Jurkat, Clone E6-1 (cell line): Measurements from ENCODE around the gene CD53. TPM values are rescaled to one million over a fixed set of nuclear protein-coding genes. Genes with fewer than 3 reads are reported as not detected.
"Not testable (repeated sequence)": the region's sequence is repeated elsewhere in the genome, so short reads cannot be mapped to it uniquely, and the experiment has no call there.

ENCODE experiments used
- DNase-seq: peaks from one replicate; pipeline ENCODE4 v3.0.0-alpha.2; 2011; ENCODE audit warnings: low read depth, low spot score
- H3K4me3 ChIP-seq: 2 replicates; pipeline ENCODE4 v1.5.1; 2011; ENCODE audit warnings: mild to moderate bottlenecking, low read length, control low read depth, moderate library complexity
- polyA plus RNA-seq: library from polyadenylated mRNA; unstranded; fragments of >200 nt; gene quantifications from one replicate; pipeline ENCODE4 v1.2.1, GENCODE V29; 2012; ENCODE audit warnings: missing spikeins; ENCODE audit not compliant: insufficient read length, insufficient read depth

The CD53 gene, protein sequence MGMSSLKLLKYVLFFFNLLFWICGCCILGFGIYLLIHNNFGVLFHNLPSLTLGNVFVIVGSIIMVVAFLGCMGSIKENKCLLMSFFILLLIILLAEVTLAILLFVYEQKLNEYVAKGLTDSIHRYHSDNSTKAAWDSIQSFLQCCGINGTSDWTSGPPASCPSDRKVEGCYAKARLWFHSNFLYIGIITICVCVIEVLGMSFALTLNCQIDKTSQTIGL
- 137 TPM for polyA plus RNA-seq

DNA sequence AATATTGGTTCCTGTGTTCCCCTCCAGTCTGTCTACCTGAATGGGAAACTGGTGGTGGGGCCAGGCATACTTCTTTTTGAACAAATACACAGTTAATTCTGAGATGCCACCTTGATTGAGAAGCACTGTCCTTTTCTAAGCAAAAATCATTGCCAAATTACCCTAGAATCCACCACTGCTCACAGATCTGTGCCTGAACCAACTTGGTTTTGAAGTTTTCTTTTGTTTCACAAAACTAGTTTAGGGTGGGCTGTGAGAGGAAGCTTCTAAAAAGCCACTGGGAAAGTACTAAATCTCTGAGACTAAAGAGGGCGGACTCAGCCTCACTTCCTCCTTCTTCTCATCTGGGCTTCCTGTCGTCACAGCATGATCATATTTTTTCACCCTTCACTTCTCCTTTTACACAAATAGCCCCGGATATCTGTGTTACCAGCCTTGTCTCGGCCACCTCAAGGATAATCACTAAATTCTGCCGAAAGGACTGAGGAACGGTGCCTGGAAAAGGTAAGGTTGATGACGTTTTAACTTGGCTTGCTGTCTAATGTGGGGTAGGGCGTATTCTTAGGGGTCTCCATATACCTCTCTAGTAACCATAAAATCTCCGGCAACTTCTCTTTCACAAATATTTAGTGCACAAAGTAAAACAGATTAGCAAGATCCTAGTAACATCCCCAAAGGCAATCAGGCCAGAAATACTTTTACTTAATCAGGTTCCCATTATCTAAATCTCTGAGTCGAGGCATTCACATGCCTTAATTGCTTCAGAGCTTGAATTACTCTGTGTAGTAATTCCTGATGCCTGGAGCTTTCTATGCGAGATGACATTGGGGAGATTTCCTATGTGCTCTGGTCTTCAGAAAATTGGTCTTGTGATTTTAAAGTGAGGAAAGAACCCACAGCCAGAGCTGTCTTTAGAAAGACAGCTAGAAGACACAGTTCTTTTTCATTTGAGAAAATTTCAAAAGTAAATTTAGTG, at the start of gene CD53:
Gene CD53 (plus strand): TSS at position 404 of the 976 bp plus-strand sequence. CDS start 18,261 bp downstream, outside the sequence.
- peak within 1 kb of the TSS; percentile 75 for H3K4me3 ChIP-seq
- DNase-seq: peak; percentile 78

DNA sequence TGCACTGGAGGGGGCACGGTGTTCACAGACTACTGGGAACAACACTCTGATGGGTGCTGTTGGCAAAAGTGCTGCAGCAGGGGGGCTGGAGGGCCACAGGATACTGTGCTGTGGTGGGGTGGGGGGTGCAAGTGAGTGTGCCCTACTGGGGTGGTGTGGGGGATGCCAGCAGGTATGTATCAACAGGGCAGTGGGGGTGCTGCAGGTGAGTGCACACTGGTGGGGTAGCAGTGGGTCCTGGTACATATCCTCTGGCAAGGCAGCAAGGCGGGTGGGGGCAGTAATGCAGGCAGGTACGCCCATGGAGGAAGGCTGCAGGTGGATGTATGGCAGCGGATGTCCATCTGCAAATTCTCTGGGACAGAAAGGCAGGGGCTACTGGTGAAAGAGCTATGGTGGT, 48.8 kb upstream of the CD53 start:
- no peak for DNase-seq
- no peak overlapping the region for H3K4me3 ChIP-seq

DNA sequence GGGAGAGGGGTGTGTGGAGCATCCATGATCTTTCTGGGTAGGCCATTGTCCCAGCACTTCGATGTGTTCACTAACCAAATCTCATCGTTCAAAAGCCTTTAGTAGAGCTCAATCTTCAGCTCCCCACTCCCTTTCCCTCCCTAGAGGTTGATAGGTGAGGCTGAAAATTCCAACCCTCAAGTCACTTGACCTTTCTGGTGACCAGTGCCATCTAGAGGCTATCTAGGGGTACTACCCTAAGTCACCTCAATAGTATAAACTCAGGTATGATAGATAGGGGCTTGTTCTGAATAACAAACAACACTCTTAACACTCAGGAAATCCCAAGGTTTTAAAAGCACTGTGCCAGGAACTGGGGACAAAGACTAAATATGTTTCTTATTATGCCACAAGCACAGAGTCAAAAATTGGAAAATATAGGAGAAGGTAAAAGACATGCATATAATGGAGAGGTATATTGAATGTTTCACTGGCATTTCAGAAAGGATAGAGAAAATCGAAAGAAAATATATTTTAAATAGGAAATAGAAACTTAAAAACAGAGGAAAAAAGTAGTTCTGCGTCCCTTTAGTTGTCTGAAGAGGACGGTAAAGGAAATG, 42.9 kb upstream of the CD53 start:
- DNase-seq: peak; percentile 74
- no peak overlapping the region for H3K4me3 ChIP-seq

DNA sequence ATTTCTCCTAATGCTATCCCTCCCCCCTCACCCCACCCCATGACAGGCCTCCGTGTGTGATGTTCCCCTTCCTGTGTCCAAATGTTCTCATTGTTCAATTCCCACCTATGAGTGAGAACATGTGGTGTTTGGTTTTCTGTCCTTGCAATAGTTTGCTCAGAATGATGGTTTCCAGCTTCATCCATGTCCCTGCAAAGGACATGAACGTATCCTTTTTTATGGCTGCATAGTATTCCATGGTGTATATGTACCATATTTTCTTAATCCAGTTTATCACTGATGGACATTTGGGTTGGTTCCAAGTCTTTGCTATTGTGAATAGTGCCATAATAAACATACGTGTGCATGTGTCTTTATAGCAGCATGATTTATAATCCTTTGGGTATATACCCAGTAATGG, 39.2 kb upstream of the CD53 start:
- H3K4me3 ChIP-seq, DNase-seq: not testable (repeated sequence)

DNA sequence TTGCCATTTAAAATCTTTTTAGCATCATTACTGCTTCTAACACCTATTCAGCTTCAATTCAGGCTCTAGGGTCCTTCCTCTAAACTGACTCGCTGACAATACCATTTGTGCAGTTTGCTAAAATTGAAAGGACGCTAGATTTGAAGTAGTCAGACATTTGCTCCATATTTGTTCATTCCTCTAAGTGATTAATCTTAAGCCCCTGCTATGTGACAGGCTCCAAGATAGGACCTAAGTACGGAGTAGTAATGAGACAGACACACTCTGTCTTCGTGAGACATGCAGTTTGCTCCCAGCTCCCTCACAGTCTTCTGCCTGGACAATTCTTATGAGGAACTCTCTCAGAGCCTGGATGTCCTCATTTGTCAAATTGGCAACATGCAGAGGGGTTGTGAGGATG, 26.1 kb upstream of the CD53 start:
- no peak overlapping the region for H3K4me3 ChIP-seq
- DNase-seq: no peak

DNA sequence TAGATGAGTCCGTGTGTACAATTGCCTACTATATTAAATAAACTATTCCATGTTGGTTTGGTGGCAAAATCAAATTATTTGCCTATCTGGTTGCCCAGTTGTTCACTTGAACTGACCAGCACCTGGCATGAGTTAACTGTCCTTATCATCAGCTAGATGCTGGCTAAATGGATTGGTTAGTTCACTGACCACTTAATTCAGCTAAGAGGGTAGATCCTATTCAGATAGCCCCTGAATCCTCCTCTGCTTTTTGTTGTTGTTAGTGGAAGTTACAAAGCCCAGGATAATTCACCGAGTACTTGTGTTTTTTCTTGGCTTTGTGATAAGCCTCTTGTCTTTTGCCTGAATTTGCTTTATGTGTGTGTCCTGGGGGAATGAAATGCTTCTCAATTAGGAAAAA, 22.8 kb upstream of the CD53 start:
- DNase-seq: no peak
- H3K4me3 ChIP-seq: no peak overlapping the region

DNA sequence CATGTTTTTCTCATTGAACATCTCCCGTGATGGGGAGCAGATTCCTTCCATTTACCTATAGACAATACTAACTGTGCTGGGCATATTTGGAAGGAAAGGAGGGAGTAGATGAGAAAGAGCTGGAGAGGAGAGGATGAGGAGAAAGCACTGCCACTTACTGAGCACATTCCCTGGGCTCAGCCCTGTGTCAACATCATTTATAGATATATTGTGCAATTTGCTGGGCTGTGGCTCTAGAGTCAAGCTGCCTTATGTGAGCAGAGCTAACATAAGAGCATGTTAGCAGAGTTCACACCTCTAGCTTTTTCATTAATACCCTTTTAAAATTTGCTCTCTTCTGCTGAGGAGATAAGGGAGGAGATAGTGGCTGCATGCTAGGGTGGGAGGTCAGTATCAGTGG, 22.3 kb upstream of the CD53 start:
- no peak overlapping the region for H3K4me3 ChIP-seq
- DNase-seq: no peak

DNA sequence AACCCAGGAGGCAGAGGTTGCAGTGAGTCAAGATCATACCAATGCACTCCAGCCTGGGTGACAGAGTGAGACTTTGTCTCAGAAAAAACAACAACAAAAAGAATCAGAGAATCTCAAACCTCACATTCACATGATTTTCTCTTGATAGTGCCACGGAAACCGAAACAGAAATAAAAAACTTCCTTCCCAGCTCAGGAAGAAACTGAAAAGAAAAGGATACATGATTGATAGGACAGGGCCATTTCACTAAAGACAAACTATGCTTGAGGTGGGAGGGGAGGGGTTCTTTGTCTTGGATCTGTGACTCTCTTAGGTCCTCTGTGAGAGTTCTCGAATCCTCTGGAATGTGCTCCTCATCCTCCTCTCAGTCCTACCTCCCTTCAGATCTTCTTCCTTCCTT, 19.8 kb upstream of the CD53 start:
- DNase-seq: no peak
- H3K4me3 ChIP-seq: no peak overlapping the region

DNA sequence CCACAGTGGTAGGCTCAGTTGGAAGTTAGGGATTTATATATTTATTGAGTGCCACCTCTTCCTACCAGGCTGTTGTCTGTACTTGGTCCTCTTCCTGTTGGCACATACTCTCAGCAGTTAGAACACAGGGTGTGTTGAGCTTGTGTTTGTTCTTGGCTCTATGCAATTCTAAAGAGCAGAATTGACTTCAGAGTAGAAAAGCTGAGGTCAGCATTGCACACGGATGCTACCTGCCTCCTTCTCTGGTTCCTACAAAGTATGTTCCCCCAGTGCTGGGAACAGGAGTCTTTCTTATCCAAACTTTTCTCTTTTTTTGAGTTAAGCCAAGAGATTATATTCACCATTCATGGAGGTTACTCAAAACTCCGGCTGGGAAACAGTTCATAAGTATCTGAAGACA, 16.5 kb upstream of the CD53 start:
- no peak overlapping the region for H3K4me3 ChIP-seq

DNA sequence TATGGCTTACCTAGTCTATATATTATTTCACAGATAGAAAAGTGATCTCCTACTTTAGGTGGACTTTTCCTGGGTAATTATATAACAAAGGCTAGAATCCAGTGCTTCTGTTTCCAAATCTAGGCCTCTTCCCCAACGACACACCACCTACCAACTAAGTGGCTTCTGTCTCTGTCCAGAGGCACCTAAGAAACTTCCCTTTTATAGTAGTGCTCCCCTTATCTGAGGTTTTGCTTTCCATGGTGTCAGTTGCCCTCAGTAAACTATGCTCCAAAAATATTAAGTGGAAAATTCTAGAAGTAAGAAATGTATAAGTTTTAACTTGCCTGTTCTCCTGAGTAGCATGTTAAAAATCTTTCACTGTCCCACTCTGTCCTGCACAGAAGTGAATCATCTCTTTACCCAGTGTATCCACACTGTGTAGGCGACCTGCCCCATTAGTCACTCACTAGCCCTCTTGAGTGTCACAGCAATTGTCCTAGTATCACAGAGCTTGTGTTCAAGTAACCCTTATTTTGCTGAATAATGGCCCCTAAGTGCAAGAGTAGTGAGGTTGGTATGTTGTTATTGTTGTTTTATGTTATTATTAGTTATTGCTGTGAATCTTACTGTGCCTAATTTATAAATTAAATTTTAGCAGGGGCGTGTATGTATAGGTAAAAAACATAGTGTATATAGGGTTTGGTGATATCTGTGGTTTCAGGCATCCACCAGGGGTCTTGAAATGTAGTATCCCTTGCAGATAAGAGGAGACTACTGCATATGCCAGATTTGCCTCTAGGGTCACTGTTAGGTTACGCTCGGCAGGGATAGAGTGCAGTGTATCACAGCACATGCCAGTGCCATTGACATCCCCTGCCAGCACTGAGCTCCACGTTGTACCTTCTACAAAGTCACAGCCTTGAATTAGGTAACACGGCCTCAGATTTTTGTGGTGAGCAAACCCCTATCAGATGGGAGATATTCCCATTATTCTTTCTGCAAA, 14.7 kb upstream of the CD53 start:
- DNase-seq: no peak
- no peak overlapping the region for H3K4me3 ChIP-seq

More for the DNA sequence above, 16.5 kb upstream of the CD53 start:
- no peak for DNase-seq

DNA sequence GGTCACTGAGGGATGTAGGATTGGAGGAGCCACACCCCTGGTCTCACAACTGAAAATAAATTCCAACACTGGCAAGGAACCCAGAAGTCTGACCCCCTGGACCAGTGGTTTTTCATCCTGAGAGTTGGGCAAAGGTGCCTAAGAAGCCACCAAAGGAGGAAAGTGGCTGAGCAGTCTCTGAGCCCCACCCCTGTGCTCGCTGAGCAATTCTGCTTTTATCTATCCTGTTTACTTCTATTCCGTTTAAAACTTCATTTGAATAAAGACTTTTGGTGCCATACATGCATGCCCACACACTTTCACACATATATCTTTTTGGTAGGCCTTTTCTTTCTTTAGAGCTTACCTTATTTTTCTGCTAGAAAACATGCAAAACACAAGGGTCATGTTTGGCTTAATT, 13.9 kb upstream of the CD53 start:
- no peak for DNase-seq
- no peak overlapping the region for H3K4me3 ChIP-seq

DNA sequence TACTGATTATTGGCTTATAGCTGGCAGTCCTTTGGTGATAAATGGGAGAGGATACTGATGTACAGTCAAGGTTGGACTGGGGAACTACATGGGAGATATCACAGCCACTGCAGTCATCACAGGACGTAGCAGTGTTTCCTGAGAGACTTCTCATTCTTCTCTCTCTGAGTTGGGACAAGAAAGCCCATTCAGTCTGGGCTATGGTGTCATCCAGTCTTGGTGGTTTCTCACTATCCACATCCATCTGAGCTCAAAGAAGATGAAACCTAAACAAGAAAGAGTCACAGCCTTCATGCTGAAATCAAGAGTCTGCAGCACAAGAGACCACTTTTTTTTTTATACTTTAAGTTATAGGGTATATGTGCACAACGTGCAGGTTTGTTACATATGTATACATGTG, 12.8 kb upstream of the CD53 start:
- no peak overlapping the region for H3K4me3 ChIP-seq
- no peak for DNase-seq

DNA sequence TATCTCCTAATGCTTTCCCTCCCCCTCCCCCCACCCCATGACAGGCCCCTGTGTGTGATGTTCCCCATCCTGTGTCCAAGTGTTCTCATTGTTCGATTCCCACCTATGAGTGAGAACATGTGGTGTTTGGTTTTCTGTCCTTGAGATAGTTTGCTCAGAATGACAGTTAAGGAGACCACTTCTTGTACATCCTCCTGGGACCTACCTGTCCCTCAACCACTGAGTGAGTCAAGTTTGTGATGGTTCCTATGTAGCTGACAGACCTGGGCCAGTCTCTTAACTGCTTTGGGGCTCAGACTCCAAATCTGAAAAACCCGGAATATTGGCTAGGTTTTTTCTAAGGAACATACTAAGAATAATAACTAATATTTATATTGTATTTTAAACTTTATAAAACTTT, 12.3 kb upstream of the CD53 start:
- H3K4me3 ChIP-seq, DNase-seq: not testable (repeated sequence)

DNA sequence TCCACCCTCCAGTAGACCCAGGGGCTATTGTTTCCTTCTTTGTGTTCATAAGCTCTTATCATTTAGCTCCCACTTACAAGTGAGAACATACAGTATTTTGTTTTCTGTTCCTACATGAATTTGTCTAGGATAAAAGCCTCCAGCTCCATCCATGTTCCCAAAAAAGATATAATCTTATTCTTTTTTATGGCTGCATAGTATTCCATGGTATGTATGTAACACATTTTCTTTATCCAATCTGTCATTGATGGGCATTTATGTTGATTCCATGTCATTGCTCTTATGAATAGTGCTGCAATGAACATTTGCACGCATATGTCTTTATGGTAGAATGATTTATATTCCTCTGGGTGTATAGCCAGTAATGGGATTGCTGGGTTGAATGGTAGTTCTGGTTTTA, 11.0 kb upstream of the CD53 start:
- not testable (repeated sequence) for H3K4me3 ChIP-seq, DNase-seq

DNA sequence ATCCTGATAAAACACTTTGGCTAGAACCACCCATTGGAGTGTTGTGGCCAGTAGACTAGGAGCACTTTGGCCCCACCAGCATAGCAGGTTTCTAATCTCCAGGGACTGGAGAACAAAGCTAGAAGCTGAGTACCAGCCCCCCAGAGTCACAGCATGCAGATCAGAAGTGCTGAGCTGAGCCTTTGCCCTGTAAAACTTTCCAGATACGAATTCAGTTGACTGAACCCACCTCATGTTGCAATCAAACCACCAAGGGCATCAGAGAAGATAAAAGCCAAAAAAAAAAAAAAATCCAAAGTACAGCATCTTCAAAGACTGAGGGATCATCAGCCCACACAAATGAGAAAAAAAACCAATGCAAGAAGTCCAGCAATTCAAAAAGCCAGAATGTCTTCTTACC, 8.7 kb upstream of the CD53 start:
- DNase-seq: peak; percentile 33

DNA sequence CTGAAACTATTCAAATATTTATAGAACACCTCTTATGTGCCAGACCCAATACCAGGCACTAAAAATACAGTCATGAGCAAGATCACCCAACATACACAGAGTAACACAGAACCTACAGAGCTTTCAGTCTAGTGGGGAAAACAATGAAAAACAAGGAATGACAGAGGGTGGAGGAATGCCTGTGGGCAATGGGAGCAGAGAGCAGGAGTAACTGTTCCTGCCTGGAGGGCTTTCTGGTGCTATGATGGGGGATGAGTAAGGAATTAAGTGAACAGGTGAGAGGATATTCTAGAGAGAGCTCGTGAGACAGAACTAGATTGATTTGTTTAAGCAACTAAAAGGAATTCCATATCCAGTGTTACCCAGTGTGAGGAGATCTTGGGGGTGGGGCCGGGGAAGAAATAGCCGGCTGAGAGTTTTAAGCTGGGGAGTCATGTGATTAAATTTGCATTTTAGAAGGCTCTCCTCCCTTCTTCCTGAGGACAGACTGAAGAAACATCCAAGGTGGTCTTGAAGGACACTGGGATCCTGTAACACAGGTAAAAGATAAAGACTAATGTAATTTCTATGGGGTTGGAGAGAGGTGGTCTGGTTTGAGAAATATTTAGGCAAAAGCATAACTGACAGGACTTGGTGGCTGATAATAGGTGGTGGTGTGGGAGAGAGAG, 2.1 kb upstream of the CD53 start:
- H3K4me3 ChIP-seq: no peak overlapping the region
- DNase-seq: no peak

More for the DNA sequence above, 8.7 kb upstream of the CD53 start:
- no peak overlapping the region for H3K4me3 ChIP-seq

DNA sequence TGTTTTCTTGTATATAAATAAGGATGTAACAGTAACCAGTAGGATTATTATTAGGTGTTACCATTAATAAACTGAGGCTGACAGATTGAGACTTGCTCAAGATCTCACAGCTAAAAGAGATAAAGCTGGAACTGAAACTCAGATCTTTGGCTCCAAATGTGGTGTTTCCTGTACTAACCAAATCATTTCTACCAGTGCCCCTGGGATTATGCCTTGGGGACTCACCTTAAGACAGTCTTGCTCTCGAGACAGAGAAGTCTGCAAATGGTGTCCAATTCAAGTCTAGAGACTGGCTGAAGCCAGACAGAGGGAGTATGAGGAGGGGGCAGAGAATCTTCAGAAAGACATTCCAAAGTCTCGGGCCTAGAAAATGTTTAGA, 593 bp upstream of the CD53 start:
- H3K4me3 ChIP-seq: peak overlapping the region; percentile 75

DNA sequence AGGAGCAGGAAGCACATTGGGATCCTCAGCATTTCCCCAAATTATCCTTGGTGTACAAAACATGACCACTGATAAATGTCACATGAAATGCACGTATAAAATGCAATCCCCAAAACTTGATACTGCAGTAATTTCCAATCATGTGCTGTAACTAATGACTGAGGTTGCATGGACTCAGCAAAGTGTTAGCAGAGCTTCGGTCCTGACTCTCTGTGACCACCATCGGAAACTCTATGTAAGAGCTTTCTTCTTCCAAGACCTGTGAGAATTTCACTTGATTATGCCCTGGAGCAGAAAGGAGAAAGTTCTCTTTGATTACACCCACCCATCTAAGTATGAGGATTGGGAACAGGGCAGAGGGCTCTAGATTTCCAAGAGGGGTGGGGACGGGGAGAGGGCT, 908 bp downstream of the CD53 start:
- DNase-seq: no peak
- H3K4me3 ChIP-seq: peak overlapping the region; percentile 75

More for the DNA sequence above, 593 bp upstream of the CD53 start:
- no peak for DNase-seq
